Neural cell (in vitro differentiated cells): ENCODE results near the gene RHBDF2. TPM values are rescaled to one million over a fixed set of nuclear protein-coding genes. Genes with fewer than 3 reads are reported as not detected.

Source experiments
- H2AFZ ChIP-seq: fragments of 200-600, 300-800 bp; sonication (generic), shearing (Covaris generic); 2 replicates; pipeline ENCODE4 v1.6.0; 2014; ENCODE audit warnings: low read depth, mild to moderate bottlenecking, antibody characterized with exemption, low read length, moderate library complexity
- H3F3A ChIP-seq: fragments of 200-600 bp; shearing (Covaris generic); 2 replicates; pipeline ENCODE4 v1.6.1; 2016; ENCODE audit warnings: mild to moderate bottlenecking, moderate library complexity, mixed read lengths, antibody characterized with exemption, low read length; ENCODE audit not compliant: insufficient read depth, poor library complexity, severe bottlenecking
- H3K27ac ChIP-seq: fragments of 200-600, 300-800 bp; sonication (generic), shearing (Covaris generic); 2 replicates; pipeline ENCODE4 v1.5.1; 2014; ENCODE audit warnings: mild to moderate bottlenecking, low read length, moderate library complexity
- H3K27me3 ChIP-seq: fragments of 300-800, 200-600 bp; sonication (generic), shearing (Covaris generic); 2 replicates; pipeline ENCODE4 v1.6.0; 2014; ENCODE audit warnings: mild to moderate bottlenecking, low read depth, low read length, moderate library complexity; ENCODE audit not compliant: insufficient read depth
- H3K36me3 ChIP-seq: fragments of 300-800, 200-600 bp; sonication (generic), shearing (Covaris generic); 2 replicates; pipeline ENCODE4 v1.5.1; 2014; ENCODE audit warnings: mild to moderate bottlenecking, antibody characterized with exemption, low read length, moderate library complexity; ENCODE audit not compliant: insufficient read depth
- H3K4me2 ChIP-seq: fragments of 300-800, 200-600 bp; sonication (generic), shearing (Covaris generic); 2 replicates; pipeline ENCODE4 v1.6.0; 2014; ENCODE audit warnings: mild to moderate bottlenecking, low read length
- H3K4me3 ChIP-seq: fragments of 300-800, 200-600 bp; sonication (generic), shearing (Covaris generic); 2 replicates; pipeline ENCODE4 v1.5.1; 2014; ENCODE audit warnings: mild to moderate bottlenecking, low read length, moderate library complexity
- H3K79me2 ChIP-seq: fragments of 200-600 bp; shearing (Covaris generic); replicated peaks from 2 replicates; pipeline ENCODE4 v1.6.0; 2014; ENCODE audit warnings: mild to moderate bottlenecking, low read length, moderate library complexity; ENCODE audit not compliant: insufficient read depth
- H3K9ac ChIP-seq: fragments of 300-800, 200-600 bp; sonication (generic), shearing (Covaris generic); 2 replicates; pipeline ENCODE4 v1.6.1; 2016; ENCODE audit warnings: mild to moderate bottlenecking, low read length, mixed read lengths
- H3K9me2 ChIP-seq: fragments of 200-600 bp; shearing (Covaris generic); 2 replicates; pipeline ENCODE4 v1.6.1; 2016; ENCODE audit warnings: mild to moderate bottlenecking, low read length, mixed read lengths; ENCODE audit not compliant: insufficient read depth
- H3K9me3 ChIP-seq: fragments of 200-600, 300-800 bp; sonication (generic), shearing (Covaris generic); 2 replicates; pipeline ENCODE4 v1.6.1; 2016; ENCODE audit warnings: mild to moderate bottlenecking, mixed run types, low read length, moderate library complexity, mixed read lengths
- H4K20me1 ChIP-seq: fragments of 200-600 bp; shearing (Covaris generic); 2 replicates; pipeline ENCODE4 v1.6.1; 2016; ENCODE audit warnings: mild to moderate bottlenecking, mixed run types; ENCODE audit not compliant: insufficient read depth
- EP300 ChIP-seq: fragments of 450-650 bp; conservative IDR thresholded peaks from 2 replicates; pipeline ENCODE4 v1.6.1; 2014; ENCODE audit warnings: antibody characterized with exemption, mild to moderate bottlenecking, moderate library complexity; ENCODE audit not compliant: poor library complexity, severe bottlenecking
- EZH2 ChIP-seq: fragments of 200-600, 300-800 bp; shearing (Covaris generic), sonication (generic); IDR thresholded peaks from 2 replicates; pipeline ENCODE4 v1.6.1; 2014; ENCODE audit warnings: antibody characterized with exemption, low read length, borderline replicate concordance, mild to moderate bottlenecking; ENCODE audit not compliant: insufficient read depth, poor library complexity, severe bottlenecking
- MXI1 ChIP-seq: fragments of 450-650 bp; conservative IDR thresholded peaks from 2 replicates; pipeline ENCODE4 v1.6.1; 2014; ENCODE audit warnings: antibody characterized with exemption, mild to moderate bottlenecking; ENCODE audit not compliant: poor library complexity, severe bottlenecking
- POLR2AphosphoS5 ChIP-seq: IDR thresholded peaks from 2 replicates; pipeline ENCODE4 v1.6.1; 2012
- RAD21 ChIP-seq: fragments of 450-650 bp; conservative IDR thresholded peaks from 2 replicates; pipeline ENCODE4 v1.6.1; 2014; ENCODE audit warnings: antibody characterized with exemption, mild to moderate bottlenecking, moderate library complexity
- SMC3 ChIP-seq: fragments of 450-650 bp; conservative IDR thresholded peaks from 2 replicates; pipeline ENCODE4 v1.6.1; 2014; ENCODE audit warnings: antibody characterized with exemption, mild to moderate bottlenecking, moderate library complexity; ENCODE audit not compliant: poor library complexity
- TAF1 ChIP-seq: IDR thresholded peaks from 2 replicates; pipeline ENCODE4 v1.6.1; 2012; ENCODE audit warnings: low read depth
- polyA plus RNA-seq: library from polyadenylated mRNA; depleted of rRNA; stranded (reverse); fragments of >200 nt; gene quantifications from 2 replicates; pipeline ENCODE4 v1.2.3, GENCODE V29; 2014
- TF ChIP-seq, protein P1 (sequence below): IDR thresholded peaks from 2 replicates; pipeline ENCODE4 v1.6.1; 2012; ENCODE audit warnings: borderline replicate concordance
- TF ChIP-seq, protein P2 (sequence below): fragments of 450-650 bp; IDR thresholded peaks from 2 replicates; pipeline ENCODE4 v1.5.1; 2014; ENCODE audit warnings: antibody characterized with exemption, mild to moderate bottlenecking, moderate library complexity; ENCODE audit not compliant: poor library complexity, severe bottlenecking

Gene RHBDF2
- polyA plus RNA-seq, 1 donor from 2014 or later = not detected

- no peaks in the 10 kb centered on the region for H4K20me1 ChIP-seq
- H3K9ac ChIP-seq = peak overlapping the region; percentile 75
- H3K79me2 ChIP-seq = no peaks in the 10 kb centered on the region
- peak overlapping the region; percentile 72 for H2AFZ ChIP-seq
- H3F3A ChIP-seq = no peaks in the 10 kb centered on the region
- H3K4me2 ChIP-seq = peak overlapping the region; percentile 64
- H3K9me3 ChIP-seq = no peaks in the 10 kb centered on the region
- no peaks in the 10 kb centered on the region for H3K27me3 ChIP-seq
- TF ChIP-seq SMC3 (no peak), TAF1 (no peak), EP300 (peak; percentile 25)
- TF ChIP-seq, protein P1, sequence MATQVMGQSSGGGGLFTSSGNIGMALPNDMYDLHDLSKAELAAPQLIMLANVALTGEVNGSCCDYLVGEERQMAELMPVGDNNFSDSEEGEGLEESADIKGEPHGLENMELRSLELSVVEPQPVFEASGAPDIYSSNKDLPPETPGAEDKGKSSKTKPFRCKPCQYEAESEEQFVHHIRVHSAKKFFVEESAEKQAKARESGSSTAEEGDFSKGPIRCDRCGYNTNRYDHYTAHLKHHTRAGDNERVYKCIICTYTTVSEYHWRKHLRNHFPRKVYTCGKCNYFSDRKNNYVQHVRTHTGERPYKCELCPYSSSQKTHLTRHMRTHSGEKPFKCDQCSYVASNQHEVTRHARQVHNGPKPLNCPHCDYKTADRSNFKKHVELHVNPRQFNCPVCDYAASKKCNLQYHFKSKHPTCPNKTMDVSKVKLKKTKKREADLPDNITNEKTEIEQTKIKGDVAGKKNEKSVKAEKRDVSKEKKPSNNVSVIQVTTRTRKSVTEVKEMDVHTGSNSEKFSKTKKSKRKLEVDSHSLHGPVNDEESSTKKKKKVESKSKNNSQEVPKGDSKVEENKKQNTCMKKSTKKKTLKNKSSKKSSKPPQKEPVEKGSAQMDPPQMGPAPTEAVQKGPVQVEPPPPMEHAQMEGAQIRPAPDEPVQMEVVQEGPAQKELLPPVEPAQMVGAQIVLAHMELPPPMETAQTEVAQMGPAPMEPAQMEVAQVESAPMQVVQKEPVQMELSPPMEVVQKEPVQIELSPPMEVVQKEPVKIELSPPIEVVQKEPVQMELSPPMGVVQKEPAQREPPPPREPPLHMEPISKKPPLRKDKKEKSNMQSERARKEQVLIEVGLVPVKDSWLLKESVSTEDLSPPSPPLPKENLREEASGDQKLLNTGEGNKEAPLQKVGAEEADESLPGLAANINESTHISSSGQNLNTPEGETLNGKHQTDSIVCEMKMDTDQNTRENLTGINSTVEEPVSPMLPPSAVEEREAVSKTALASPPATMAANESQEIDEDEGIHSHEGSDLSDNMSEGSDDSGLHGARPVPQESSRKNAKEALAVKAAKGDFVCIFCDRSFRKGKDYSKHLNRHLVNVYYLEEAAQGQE = no peak
- H3K9me2 ChIP-seq = no peaks in the 10 kb centered on the region
- peak overlapping the region; percentile 96 for H3K27ac ChIP-seq
- H3K36me3 ChIP-seq = no peaks in the 10 kb centered on the region
- H3K4me3 ChIP-seq = peak overlapping the region; percentile 52
Measured at GRCh38 chr17:76544546-76545365, 43.5 kb upstream of the RHBDF2 start.

DNA sequence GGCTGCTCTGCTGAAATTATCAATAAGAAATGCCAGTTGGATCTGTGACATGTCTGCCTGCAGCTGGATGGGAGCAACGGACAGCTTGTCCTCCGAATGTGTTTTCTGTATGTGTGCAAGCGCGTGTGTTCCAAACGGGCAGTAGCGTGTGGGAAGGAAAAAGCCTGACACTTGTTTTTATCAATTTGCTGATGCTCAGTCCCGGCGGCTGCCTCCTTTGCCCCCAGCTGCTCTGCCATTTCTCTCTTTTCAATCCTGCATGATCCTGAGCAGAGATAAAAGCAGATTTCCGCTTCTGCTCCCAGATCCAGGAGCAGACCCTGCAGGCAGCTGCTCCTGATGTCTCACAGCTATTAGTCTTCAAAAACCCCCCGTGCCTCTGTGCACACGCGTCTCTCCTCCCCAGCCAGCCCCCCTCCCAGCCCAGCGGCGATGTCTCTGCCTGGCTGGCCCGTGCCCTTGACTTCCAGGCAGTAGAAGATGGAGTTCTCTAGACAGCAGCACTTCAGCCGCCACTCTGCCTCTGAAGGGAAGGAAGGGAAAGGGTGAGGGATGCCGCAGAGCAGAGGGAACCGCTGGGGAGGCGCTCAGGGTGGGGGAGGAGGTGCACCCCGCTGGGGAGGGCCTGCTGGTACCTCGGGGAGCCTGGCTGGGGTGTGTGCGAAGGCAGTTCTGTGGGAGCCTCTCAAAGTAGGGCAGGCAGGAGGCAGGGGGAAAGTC, 42.8 kb upstream of the RHBDF2 start:
- peak overlapping the region; percentile 72 for H2AFZ ChIP-seq
- no peaks in the 10 kb centered on the region for H3K79me2 ChIP-seq
- no peaks in the 10 kb centered on the region for H3K36me3 ChIP-seq
- peak overlapping the region; percentile 52 for H3K4me3 ChIP-seq
- H4K20me1 ChIP-seq = no peaks in the 10 kb centered on the region
- H3K27me3 ChIP-seq = peaks cover 8% of the 10 kb centered on the region
- H3K9me2 ChIP-seq = no peaks in the 10 kb centered on the region
- no peaks in the 10 kb centered on the region for H3F3A ChIP-seq
- peak overlapping the region; percentile 75 for H3K9ac ChIP-seq
- TF ChIP-seq EP300 (peak; percentile 39), SMC3 (peak; percentile 21), POLR2AphosphoS5 (peak; percentile 55), RAD21 (no peak), MXI1 (no peak), TAF1 (no peak), EZH2 (no peak)
- TF ChIP-seq, protein P2, sequence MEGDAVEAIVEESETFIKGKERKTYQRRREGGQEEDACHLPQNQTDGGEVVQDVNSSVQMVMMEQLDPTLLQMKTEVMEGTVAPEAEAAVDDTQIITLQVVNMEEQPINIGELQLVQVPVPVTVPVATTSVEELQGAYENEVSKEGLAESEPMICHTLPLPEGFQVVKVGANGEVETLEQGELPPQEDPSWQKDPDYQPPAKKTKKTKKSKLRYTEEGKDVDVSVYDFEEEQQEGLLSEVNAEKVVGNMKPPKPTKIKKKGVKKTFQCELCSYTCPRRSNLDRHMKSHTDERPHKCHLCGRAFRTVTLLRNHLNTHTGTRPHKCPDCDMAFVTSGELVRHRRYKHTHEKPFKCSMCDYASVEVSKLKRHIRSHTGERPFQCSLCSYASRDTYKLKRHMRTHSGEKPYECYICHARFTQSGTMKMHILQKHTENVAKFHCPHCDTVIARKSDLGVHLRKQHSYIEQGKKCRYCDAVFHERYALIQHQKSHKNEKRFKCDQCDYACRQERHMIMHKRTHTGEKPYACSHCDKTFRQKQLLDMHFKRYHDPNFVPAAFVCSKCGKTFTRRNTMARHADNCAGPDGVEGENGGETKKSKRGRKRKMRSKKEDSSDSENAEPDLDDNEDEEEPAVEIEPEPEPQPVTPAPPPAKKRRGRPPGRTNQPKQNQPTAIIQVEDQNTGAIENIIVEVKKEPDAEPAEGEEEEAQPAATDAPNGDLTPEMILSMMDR = no peak
- TF ChIP-seq, protein P1 = peak; percentile 91
- H3K27ac ChIP-seq = peak overlapping the region; percentile 96
- no peaks in the 10 kb centered on the region for H3K9me3 ChIP-seq
- H3K4me2 ChIP-seq = peak overlapping the region; percentile 64
